ENCODE measurements around the gene RSL1D1. TPM values are rescaled to one million over a fixed set of nuclear protein-coding genes. Genes with fewer than 3 reads are reported as not detected.

The RSL1D1 gene
- total and polyA plus RNA-seq, 9 of the 15 experiments (the other 6 are each of a cell fraction or from before 2014, with no cell fraction given) = 259 to 753 (median 373) TPM

GRCh38 chr16:11796227-11797165 lies 54.8 kb downstream of the RSL1D1 start (continued):
- no peak for TF ChIP-seq AFF4 (CRISPR knock-in tag; IDR thresholded peaks at IDR 0.05)
- TF ChIP-seq CBX3 (IDR thresholded peaks at IDR 0.05; ENCODE audit: borderline replicate concordance in 1 of 2, low read length in 2 of 2) = no peak
- no peak for TF ChIP-seq ZC3H11A (IDR thresholded peaks at IDR 0.05; ENCODE audit: low read depth, low read length)

GRCh38 chr16:11795887-11796226 lies 55.5 kb downstream of the RSL1D1 start:
- intact Hi-C loops (cut with micrococcal nuclease) = loop anchor here (2.0 kb wide), 1 partner anchor 53 kb away; the partner anchor contains the start of gene TXNDC11
- H3K27ac ChIP-seq (ENCODE audit: extremely low read depth, low read depth, low read length) = peak overlapping the region; percentile 94
- no peaks in the 10 kb centered on the region for H3K9me3 ChIP-seq (replicated peaks; ENCODE audit: control insufficient read depth, insufficient read depth, low read depth, low read length)
- peak; percentile 44 for FAIRE-seq
- peak overlapping the region; percentile 85 for H3K4me2 ChIP-seq (ENCODE audit: insufficient read depth, low read length)
- TF ChIP-seq ZNF75A (CRISPR knock-in tag; IDR thresholded peaks at IDR 0.05) = peak; percentile 50; the same call in 1 of the 2 replicates
- TF ChIP-seq TCF7L2 (IDR thresholded peaks at IDR 0.05; ENCODE audit: low read depth, low read length) = no peak
- TF ChIP-seq AFF4 (CRISPR knock-in tag; IDR thresholded peaks at IDR 0.05) = no peak
- H3K79me2 ChIP-seq (ENCODE audit: control insufficient read depth, insufficient read depth, low read length) = peaks cover 81% of the 10 kb centered on the region
- WGBS (ENCODE audit: insufficient coverage, low coverage, missing lambda C conversion rate) = 30% methylated on average over 8 of the region's 8 CpGs
- H3K9me1 ChIP-seq (ENCODE audit: control insufficient read depth, insufficient read depth, low read length) = peaks cover 9% of the 10 kb centered on the region
- POLR2A ChIA-PET = interaction anchor here (0.8 to 5.3 kb wide), 6 partner anchors 9 to 108 kb away, joined by 3 to 32 read pairs (median 4); partner anchors contain the start of gene TXNDC11
- H3K36me3 ChIP-seq (ENCODE audit: control insufficient read depth, insufficient read depth, low read length) = peaks cover 35% of the 10 kb centered on the region
- no peak for DNase-seq (ENCODE audit: extremely low read depth in 1 of 4, low spot score in 3 of 4)
- CTCF ChIA-PET (ENCODE audit: low intra/inter-chr PET ratio) = no interaction called here
- ATAC-seq = no peak
- H3K9ac ChIP-seq (ENCODE audit: insufficient read depth in 1 of 2, low read depth in 2 of 2, low read length in 2 of 2) = peak overlapping the region; percentile 91 to 92
- H3K4me3 ChIP-seq = peak overlapping the region; percentile 76
- no peak overlapping the region for H2AFZ ChIP-seq (ENCODE audit: low read depth, low read length)
- H3K4me1 ChIP-seq (replicated peaks in 1 of 2; ENCODE audit: control insufficient read depth in 2 of 2, insufficient read depth in 2 of 2, low read length in 2 of 2) = peaks cover 38 to 48% of the 10 kb centered on the region in 2 experiments
- BruUV-seq (replicated peaks) = no TSS peak
- peaks cover 21% of the 10 kb centered on the region for H4K20me1 ChIP-seq (replicated peaks; ENCODE audit: control insufficient read depth, insufficient read depth, low read length)
- in situ Hi-C loops (cut with MboI) = no loop called here
- H3K27me3 ChIP-seq (ENCODE audit: control insufficient read depth in 2 of 2, insufficient read depth in 2 of 2, low read length in 2 of 2) = no peaks in the 10 kb centered on the region

Data from K562 (cell line).